Measurements from ENCODE around the gene ITPR2.

Gene ITPR2

DNA sequence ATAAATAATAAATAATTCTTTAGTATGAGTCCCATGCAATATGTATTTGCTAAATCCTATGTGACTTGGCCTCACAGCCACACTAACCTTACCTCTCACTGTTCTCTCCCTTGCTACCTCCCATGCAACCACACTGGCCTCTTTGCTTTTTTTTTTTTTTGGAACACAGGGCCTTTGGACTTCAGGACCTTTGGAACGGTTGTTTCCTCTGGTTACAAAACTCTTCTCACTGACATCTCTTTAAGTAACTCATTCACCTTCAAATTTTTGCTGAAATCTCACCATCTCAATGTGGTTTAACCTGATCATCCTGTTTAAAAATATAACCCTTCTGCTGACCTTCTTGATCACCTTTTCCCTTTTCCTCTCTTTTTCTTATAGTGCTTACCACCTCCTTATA lies 443.7 kb downstream of the ITPR2 start:
- no peak for DNase-seq (ENCODE audit: low read depth)

DNA sequence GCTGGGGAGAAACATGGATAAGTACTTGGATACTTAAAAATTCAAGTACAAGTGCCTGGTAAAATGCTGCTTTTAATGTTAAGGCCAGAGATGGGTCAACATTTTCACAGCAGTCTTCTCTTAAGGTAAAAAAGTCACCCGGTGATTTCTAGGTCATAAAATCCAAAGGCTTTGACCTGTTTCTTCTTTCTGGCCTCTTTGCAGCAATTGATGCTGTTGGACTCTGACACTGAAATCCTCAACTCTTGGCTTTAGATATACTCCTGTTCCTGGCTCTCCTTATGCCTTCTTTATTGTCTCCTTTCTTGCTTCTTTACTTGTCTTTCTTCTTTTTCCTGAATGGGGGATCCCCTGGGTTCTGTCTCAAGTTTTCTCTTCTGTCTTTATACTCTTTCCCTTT lies 448.5 kb downstream of the ITPR2 start:
- DNase-seq (ENCODE audit: low read depth), result no peak

GRCh38 chr12:26383041-26383440 lies 450.0 kb downstream of the ITPR2 start:
- DNase-seq (ENCODE audit: low read depth), result no peak

DNA sequence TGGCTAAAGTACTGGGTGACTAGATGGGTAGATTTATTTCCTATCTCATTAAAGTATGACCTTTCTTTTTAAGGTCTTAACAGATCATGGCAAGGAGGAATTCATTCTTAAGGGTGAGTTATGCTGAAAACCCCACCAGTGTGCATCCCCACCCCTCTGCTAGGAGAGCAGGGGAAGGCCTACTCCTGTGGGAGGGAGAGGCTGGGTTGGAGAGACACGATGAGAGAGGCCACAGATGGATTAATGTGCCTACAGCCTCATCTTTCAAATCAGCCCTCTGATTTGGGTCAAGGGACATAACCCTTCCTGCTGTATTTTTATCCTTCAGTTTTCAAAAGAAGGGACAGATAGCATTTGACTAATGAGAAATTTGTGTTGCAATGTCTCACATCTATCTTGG lies 452.1 kb downstream of the ITPR2 start:
- DNase-seq (ENCODE audit: low read depth), result no peak

GRCh38 chr12:26379777-26380467 lies 453.1 kb downstream of the ITPR2 start:
- DNase-seq (ENCODE audit: low read depth), result no peak

DNA sequence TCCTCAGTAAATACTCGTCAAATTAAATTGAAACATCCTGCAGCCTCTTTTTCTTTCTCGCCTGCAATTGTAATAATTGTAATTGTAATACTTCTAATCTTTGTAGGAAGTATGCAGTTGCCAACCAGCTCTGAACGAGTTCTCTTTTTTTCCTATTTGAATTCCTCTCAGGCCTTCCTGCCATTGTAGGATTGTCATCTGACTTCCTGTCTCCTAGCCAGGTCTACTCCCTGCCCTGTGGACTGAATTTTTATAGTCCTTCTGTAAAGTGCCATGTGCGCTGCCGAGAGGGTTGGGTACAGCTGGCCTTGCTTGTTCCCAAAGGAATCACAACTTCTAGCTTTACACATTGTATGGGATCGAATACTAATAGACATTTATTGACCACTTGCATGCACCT lies 454.3 kb downstream of the ITPR2 start:
- DNase-seq (ENCODE audit: low read depth), result no peak

DNA sequence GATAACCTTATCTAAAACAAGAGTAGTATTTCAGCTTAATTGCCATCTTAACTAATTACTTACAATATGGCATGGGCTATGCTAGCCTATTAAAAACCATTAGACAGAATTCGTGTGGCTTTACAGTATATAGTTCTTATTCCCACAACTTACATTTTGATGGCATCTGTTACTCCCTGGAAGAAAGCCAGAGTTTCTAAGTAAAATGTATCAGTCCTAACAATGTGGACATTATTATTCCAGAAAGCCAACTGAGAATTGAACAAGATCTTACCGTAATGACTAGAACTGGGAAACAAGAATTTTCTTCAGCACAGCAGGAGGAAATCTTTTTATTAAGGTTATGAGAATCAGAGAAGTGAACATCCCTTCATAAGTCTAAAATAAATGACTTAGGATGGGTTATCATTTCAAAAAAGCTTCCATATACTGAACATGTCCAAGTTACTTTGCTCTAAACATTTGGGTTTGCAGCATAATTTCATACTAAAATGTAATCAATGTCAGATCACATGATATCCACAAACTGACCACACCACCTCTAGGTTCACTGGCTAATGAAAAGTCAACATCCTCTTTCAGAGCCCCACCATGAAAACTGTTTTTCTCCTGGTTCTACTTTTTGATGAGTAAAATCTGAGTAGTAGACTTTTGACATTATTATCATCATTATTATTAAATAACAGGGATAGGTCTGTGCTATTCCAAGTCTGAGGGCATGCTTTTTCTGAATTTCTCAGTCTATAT lies 457.9 kb downstream of the ITPR2 start:
- no peak for DNase-seq (ENCODE audit: low read depth)

GRCh38 chr12:26373606-26374495 lies 459.1 kb downstream of the ITPR2 start:
- DNase-seq (ENCODE audit: low read depth), result no peak

GRCh38 chr12:26372866-26373265 lies 460.1 kb downstream of the ITPR2 start:
- DNase-seq (ENCODE audit: low read depth), result no peak

DNA sequence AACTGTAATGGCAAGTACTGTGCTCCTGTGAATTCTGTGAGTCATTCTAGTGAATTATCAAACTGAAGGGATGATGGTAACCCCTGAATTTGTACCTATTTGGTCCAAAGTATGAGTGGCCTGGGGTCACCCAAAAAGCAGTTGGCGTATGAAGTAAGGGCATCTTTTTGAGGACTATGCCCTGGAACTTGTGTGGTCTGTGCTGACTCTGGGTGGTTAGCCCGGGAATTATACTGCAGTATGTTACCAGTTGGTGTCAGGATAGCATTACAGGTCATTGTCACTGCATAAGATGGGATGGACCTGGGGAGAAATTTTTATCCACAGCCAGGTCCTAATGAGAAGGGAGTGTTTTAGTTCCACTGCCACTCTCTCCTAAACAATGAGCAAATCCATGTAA lies 462.9 kb downstream of the ITPR2 start:
- no peak for DNase-seq (ENCODE audit: low read depth)

- DNase-seq (ENCODE audit: low read depth), result no peak
These were observed 463.4 kb downstream of the ITPR2 start for GRCh38 chr12:26369588-26369987.

DNA sequence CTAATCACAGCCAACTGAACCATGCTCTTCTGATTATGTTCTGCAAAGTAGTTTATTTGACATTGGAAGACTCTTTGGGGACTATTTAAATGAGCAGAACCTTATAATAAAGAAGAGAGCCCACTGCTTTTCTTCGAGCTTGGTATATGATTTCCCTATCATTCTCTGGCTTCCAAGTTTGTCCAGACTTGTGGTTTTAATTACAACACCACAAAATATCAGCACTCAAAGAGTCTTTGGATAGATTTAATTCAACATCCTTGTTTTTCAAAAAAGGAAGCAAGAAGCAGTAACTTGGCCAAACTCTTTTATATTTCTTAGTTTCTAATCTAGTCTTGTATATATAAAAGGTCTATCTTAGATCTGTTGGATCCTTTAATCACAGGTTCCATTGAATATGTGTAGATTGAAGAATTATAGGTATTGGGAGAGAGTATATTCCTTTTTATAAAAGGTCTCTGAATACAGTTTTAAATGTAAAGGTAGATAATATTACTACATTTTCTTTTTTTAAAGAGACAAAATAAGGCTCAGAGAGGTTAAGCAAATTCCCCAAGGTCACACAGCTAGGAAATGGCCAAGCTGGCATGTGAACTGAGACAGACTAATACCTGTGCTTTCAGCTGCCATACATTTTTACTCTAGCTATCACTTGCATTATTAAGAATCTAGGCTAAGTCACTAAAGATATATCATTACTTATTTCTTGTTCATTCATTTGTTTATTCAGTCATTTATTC lies 464.8 kb downstream of the ITPR2 start:
- DNase-seq (ENCODE audit: low read depth), result no peak

GRCh38 chr12:26361964-26362363 lies 471.0 kb downstream of the ITPR2 start:
- no peak for DNase-seq (ENCODE audit: low read depth)

DNA sequence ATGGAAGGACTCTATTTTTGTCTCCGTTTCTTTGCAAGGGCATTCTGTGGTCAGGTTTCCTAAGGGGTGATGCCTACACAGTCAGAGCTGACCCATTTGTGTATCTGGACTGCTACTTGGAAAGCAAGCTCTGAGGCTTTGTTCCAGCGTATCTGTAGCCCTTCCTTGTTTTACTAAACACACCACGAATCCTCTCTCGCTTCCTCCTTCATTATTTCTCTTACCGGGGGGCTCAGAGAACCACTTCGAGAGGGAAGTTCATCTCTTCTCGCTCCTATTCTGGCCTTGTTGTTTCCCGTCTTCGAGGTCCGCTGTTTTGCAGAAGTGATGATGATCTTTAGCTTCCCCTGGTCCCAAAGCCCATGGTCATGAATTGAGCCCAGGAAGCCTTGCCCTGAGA lies 472.9 kb downstream of the ITPR2 start:
- no peak for DNase-seq (ENCODE audit: low read depth)

GRCh38 chr12:26359576-26359975 lies 473.4 kb downstream of the ITPR2 start:
- DNase-seq (ENCODE audit: low read depth), result no peak

DNA sequence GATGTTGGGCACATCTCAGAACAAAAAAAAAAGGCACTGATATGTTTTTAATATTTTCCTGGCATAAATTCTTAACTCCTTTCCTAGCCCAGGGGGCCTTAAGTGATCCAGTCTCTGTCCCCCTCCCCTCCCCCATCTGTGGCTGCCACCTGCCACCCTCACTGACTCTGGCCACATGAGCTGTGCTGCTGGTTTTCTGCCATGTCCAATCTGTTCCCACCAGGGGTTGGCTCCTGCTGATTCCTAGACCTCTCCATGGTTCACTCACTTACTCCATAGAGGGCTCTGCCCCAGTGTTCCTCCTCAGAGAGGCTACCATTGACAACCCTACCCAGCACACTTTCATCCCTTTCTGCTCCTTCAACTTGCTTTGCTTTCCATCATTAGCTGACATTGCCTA lies 474.3 kb downstream of the ITPR2 start:
- no peak for DNase-seq (ENCODE audit: low read depth)

DNA sequence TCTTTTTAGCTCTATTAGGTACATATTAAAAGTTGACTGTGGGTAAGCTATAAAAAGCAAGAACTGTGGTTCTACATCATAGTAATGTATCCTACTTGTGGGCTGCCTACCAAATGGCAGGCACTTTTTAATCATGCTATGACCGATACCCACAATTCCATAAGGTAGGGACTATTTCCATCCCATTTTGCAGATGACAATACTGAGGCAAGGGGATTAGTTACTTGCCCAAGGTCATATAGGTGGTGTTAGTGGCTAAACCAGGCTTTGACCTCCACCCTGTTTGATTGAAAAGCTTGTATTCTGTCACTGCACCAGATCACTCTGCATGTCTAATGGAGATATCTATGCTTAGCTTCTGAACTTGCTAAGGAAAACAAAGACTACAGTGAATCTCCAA lies 485.7 kb downstream of the ITPR2 start:
- no peak for DNase-seq (ENCODE audit: low read depth)

GRCh38 chr12:26346736-26347135 lies 486.3 kb downstream of the ITPR2 start:
- DNase-seq (ENCODE audit: low read depth), result no peak

- DNase-seq (ENCODE audit: low read depth), result no peak
These were observed 487.5 kb downstream of the ITPR2 start for GRCh38 chr12:26345471-26346003.

DNA sequence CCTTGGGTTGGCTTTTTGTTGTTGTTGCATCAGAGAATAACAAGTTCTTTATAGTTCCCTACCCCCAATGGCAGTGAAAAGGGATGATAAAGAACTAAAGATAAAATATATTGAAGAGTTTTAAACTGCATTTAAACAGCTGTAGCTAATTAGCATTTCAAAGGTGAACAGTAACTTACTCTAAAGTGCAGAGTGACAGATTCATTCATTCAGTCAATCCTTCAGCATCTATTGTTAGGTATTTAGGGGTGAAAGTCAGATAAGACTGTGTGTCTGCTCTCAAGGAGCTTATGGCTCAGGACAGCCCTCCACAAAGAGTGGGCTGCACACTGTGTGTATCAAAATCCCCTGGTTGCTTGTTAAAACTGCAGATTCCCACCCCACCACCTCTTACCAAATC lies 491.5 kb downstream of the ITPR2 start:
- no peak for DNase-seq (ENCODE audit: low read depth)

- no peak for DNase-seq (ENCODE audit: low read depth)
These were observed 492.3 kb downstream of the ITPR2 start for GRCh38 chr12:26340649-26341048.

DNA sequence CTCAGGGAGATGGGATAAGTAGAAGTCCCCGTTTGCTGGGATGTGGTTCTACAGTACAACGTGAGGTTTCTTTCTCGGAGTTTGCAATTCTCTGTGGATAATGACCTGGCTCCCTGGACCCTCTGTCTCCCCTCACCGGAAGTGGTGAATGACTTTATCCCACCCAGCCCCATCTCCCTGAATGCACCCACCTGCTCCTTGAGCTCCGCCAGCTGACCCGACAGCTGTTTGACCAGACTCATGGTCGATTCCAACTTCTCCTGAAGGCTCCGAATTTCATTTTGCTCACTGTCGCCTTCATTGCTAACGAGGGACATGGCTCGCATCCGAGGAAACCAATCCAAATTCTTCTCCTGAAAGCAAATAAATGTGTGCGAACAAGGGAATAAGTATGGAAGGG lies 493.0 kb downstream of the ITPR2 start:
- DNase-seq (ENCODE audit: low read depth), result no peak
